Bronchial smooth muscle cell (primary cell): Measurements from ENCODE around the gene IREB2. TPM values are rescaled to one million over a fixed set of nuclear protein-coding genes. Genes with fewer than 3 reads are reported as not detected.

Experiments used
- total RNA-seq: library from RNA; depleted of rRNA; stranded (reverse); fragments of >200 nt; gene quantifications from 2 replicates; pipeline ENCODE4 v1.2.1, GENCODE V29; 2014

IREB2 gene
- total RNA-seq = 17.9 and 23.8 TPM in 2 replicates

DNA sequence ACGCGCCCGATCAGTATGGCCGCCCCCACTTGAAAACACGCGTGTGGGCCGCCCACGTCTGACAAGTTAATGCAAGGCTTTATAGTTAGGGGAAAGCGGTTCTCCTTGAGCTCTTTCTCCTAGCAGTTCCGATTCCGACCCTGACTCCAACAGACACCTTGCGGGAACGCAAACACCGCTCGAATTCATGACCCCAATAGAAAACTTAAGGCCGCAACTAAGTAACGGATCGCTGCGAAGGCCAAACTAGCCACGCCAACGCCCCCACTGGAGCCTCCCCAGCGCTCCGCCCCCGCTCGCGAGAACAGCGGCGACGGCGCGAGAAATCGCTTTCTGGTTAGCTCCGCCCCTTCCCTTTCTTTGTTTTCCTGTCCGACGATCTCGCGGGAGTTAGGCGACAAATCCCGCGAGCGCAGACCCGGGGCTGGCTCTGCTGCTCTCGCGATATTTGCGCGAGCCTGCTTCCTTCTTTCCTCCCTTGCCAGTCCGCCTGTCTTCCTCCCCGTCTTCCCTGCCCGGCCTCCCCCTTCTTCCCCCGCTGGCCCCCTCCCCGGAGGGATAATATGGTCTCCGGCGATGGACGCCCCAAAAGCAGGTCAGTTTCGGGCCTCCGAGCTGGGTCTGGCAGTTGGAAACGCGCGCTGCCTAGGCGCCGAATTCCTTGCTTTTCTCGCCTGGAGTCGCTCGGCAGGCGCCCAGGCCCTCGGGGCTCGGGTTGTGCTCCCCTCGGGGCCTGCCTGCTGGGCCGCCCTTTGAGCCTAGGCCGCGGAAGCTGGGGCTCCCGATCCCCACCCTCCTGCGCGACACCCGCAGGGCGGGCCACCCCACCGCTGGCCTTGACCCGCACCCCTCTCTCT is at the start of gene IREB2:
Gene IREB2, plus strand, starts transcription at position 455 of the 857 bp plus-strand sequence. Its CDS starts 122 bp downstream, at position 577.

DNA sequence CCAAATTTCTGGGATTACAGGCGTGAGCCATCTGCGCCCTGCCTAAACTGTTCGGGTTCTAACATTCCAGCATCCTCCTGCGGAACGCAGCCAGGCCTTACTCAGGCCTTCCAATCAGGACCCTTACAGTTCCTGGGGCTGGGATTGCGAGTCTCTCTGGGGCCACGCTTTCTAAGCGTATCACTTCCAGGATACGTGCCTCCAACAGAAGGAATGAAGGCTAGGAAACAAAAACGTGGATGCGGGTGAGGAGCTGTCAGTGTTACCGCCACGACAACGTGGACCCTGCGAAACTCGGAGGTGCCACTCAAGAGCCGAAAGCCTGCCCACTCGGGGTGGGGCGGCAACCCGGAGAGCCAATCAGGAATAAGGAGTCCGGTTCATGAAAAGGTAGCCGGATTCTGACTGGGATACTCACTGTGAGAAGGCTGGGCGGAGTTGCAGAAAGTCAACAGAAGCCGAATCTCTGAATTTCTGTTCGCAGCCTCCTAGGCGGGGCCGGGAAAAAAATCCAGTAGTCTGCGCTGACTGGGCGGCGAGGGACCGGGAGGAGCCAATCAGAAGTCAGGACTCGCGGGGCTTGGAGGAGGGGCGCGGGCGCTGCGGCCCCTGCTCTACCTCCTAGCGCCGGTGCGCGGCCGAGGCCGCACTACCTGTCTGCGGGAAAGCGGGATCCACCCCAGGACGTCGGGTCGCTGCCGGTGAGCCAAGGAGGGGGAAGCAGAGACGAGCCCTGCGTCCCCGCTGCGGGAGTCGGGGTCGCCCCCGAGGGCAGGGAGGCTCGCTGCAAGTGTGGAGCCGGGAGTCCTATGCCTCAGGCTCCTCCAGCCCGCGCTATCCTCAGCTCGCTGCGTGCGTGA is 69.2 kb downstream of the IREB2 start, which contains the start of gene HYKK:
Gene HYKK, plus strand, starts transcription at position 607 of the 860 bp plus-strand sequence. CDS start 5,512 bp downstream, outside the sequence.

DNA sequence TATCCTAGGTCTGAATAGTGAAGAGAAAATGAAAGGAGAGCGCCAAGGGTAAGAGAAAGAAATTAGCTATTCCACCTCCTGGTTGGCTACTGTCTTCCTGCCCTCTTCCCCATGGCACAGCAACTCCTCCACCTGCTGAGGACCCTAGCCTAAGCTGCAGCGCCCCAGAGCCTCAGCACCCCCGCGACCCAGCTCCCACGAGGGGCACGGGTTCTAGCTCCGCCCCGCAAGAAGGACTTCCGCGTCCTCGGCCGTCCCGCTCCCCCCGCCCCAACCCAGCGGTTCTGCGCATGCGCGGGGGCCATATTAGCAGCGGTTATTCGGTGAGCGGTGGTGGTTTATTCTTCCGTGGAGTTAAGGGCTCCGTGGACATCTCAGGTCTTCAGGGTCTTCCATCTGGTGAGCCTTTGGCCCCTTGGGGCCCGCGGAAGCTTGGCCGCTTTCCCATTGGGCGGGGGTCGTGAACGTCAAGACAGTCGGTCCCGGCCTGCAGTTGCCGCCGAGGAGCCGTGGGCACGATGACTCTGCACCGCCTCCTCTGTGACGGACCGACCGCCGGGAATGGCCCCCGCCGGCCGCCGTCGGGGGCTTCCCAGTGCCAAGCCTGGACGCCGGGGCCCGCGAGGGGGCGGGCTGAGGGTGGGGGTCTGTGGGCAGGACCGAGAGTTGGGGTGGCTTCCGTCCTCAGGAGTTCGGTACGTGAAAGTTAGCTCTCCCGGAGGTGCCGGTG is 102.3 kb downstream of the IREB2 start, which contains the start of gene PSMA4:
Gene PSMA4, plus strand, starts transcription at position 304 of the 730 bp plus-strand sequence. CDS start 1,484 bp downstream, outside the sequence.

Other genes starting within 250 kb of the IREB2 start
- gene ACSBG1, start 203.7 kb upstream of the IREB2 start, total RNA-seq = not detected in 2 replicates
- 1.2 and 1.4 TPM in 2 replicates for gene DNAJA4, start 173.7 kb upstream of the IREB2 start, total RNA-seq
- gene SKIC8, start 138.6 kb upstream of the IREB2 start, total RNA-seq = 68.8 and 77.1 TPM in 2 replicates
- gene CRABP1, start 97.9 kb upstream of the IREB2 start, total RNA-seq = not detected in 2 replicates
- 1.7 and 1.9 TPM in 2 replicates for gene HYKK, start 69.4 kb downstream of the IREB2 start, total RNA-seq
- 110 and 137 TPM in 2 replicates for gene PSMA4, start 102.2 kb downstream of the IREB2 start, total RNA-seq
- 0.47 and 0.94 TPM in 2 replicates for gene CHRNA5, start 127.3 kb downstream of the IREB2 start, total RNA-seq
- under 0.01 TPM in 2 replicates for gene CHRNA3, start 182.8 kb downstream of the IREB2 start, total RNA-seq
- not detected in 2 replicates for gene CHRNB4, start 203.0 kb downstream of the IREB2 start, total RNA-seq